Sigmoid colon (tissue), 4 donors: ENCODE measurements around the gene AGAP2.

Experiments
- POLR2A ChIP-seq, 2 donors: fragments of 450-650 bp; IDR thresholded peaks; one replicate each; pipeline ENCODE4 v1.6.1; 2016; ENCODE audit warnings: antibody characterized with exemption in 2 of 2, mild to moderate bottlenecking in 2 of 2, moderate library complexity in 2 of 2
- POLR2AphosphoS5 ChIP-seq, 4 donors: sonication (generic); formaldehyde crosslinking; IDR thresholded peaks; one replicate each; pipeline ENCODE4 v1.6.1; 2017; ENCODE audit warnings: antibody characterized with exemption in 4 of 4
- TF ChIP-seq, protein P1 (sequence below), 4 experiments: fragments of 450-650 bp in 3 of 4; fragments of 200-600 bp in 1 of 4; IDR thresholded peaks; one replicate each; pipeline ENCODE4 v1.5.1; 2016 to 2019; ENCODE audit warnings: antibody characterized with exemption in 4 of 4, mild to moderate bottlenecking in 3 of 4, moderate library complexity in 2 of 4

DNA sequence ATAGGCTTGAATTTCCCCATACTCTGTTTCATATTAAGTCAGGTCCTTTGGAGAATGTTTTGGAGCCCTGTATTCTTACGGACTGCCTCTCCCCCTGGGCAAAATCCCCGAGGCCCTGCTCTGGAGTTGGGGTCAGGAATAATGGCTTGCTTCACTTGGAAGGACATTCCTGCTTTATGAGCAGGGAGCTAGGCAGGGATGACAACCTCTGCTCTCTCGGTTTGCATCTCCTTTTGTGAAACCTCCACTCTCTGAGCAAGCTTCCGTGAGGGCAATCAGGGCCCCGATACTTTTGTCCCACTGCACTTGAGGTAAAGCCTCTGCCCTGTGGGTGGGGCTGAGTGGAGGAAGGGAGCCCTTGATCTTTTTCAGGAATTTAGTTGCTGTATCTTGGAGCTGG is 25.3 kb downstream of the AGAP2 start:
- TF ChIP-seq POLR2AphosphoS5 (IDR thresholded peaks at IDR 0.05) (no peak), POLR2A (IDR thresholded peaks at IDR 0.05) (no peak)
- TF ChIP-seq, protein P1, sequence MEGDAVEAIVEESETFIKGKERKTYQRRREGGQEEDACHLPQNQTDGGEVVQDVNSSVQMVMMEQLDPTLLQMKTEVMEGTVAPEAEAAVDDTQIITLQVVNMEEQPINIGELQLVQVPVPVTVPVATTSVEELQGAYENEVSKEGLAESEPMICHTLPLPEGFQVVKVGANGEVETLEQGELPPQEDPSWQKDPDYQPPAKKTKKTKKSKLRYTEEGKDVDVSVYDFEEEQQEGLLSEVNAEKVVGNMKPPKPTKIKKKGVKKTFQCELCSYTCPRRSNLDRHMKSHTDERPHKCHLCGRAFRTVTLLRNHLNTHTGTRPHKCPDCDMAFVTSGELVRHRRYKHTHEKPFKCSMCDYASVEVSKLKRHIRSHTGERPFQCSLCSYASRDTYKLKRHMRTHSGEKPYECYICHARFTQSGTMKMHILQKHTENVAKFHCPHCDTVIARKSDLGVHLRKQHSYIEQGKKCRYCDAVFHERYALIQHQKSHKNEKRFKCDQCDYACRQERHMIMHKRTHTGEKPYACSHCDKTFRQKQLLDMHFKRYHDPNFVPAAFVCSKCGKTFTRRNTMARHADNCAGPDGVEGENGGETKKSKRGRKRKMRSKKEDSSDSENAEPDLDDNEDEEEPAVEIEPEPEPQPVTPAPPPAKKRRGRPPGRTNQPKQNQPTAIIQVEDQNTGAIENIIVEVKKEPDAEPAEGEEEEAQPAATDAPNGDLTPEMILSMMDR (IDR thresholded peaks at IDR 0.05), result no peak
